NT2/D1 (cell line): Measurements from ENCODE around the gene GIT2.

Source experiments
- SUZ12 ChIP-seq: IDR thresholded peaks from 2 replicates; pipeline ENCODE4 v1.6.1; 2011; ENCODE audit not compliant: insufficient read length, insufficient read depth; ENCODE audit errors: extremely low read depth
- YY1 ChIP-seq: IDR thresholded peaks from 2 replicates; pipeline ENCODE4 v1.6.1; 2011; ENCODE audit not compliant: insufficient read length, insufficient read depth
- ZNF274 ChIP-seq: IDR thresholded peaks from 2 replicates; pipeline ENCODE4 v1.6.1; 2011; ENCODE audit warnings: mild to moderate bottlenecking, low read depth, low read length

DNA sequence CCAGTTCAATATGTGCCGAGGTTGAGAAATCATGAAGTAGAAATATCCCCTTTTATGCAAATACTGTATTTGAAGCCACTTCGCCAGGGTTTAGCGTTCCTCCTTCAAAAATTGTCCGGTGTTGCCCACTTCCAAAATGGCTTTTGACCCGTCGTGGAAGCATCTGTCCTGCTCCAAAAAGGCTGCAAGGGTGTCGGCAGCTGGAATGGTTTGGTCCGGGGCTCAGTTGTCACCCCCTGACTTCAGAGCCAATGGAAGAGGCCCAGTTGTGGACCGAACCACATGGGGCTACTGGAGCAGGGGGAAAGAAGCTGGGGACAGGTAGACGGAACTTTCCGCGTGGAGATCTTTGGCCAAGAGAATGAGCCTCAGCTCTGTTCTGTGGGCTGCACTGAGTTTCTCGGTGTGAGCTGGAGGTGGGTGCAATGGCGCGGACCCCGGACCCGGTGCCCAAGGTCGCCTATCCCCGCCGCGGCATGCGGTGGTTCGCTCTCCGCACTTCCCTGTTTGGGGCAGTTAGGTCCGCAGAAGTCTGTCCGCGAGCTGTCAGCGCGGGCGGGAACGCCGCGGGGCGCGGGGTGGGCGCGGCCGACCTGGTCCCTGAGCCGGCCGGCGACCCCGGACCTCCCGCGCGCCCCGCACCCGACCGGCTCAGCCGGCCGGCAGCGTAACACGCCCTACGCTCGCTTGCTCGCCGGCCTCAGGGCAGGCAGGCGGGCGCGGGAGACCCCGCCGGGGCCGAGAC, 2.9 kb upstream of the GIT2 start, which contains the start of gene ANKRD13A:
- no peak for TF ChIP-seq ZNF274
- no peak for TF ChIP-seq SUZ12
- peak; percentile 91 for TF ChIP-seq YY1
